LNCAP (cell line): ENCODE measurements around the gene MAPK7.

ENCODE experiments used
- CTCF ChIP-seq: fragments of 450-650 bp; IDR thresholded peaks from 2 replicates; pipeline ENCODE4 v1.5.1; 2017; ENCODE audit warnings: mild to moderate bottlenecking

The MAPK7 gene

GRCh38 chr17:19386974-19387920 lies 8.9 kb downstream of the MAPK7 start, which contains the start of gene MFAP4:
Gene MFAP4 (minus strand): TSS chr17:19387190. CDS start chr17:19387155, 35 bp downstream.
- no peak for TF ChIP-seq CTCF

- no peak for TF ChIP-seq CTCF
Observed at GRCh38 chr17:19387921-19388521, 9.7 kb downstream of the MAPK7 start.

- no peak for TF ChIP-seq CTCF
Observed at GRCh38 chr17:19388791-19389785, 10.8 kb downstream of the MAPK7 start.

- no peak for TF ChIP-seq CTCF
Observed at GRCh38 chr17:19390951-19391350, 12.7 kb downstream of the MAPK7 start.

GRCh38 chr17:19391432-19391831 lies 13.1 kb downstream of the MAPK7 start:
- TF ChIP-seq CTCF = no peak

GRCh38 chr17:19392303-19392702 lies 14.0 kb downstream of the MAPK7 start:
- no peak for TF ChIP-seq CTCF

GRCh38 chr17:19397556-19398041 lies 19.3 kb downstream of the MAPK7 start:
- no peak for TF ChIP-seq CTCF
